Thyroid gland (tissue), 4 donors: Measurements from ENCODE around the gene GGTLC2. TPM values are rescaled to one million over a fixed set of nuclear protein-coding genes. Genes with fewer than 3 reads are reported as not detected.
"Not testable (repeated sequence)": the region's sequence is repeated elsewhere in the genome, so short reads cannot be mapped to it uniquely, and the experiment has no call there.

Experiments
- DNase-seq, 2 donors: peaks; one replicate each; pipeline ENCODE4 v3.0.0-alpha.2; 2019
- H3K27ac ChIP-seq, 3 donors: fragments of 200-600 bp; sonication (generic); 1 replicate in 2 of 3; 2 replicates in 1 of 3; pipeline ENCODE4 v1.5.1; 2016 to 2019; ENCODE audit warnings: mild to moderate bottlenecking in 1 of 3, moderate library complexity in 1 of 3
- H3K27me3 ChIP-seq: fragments of 200-600 bp; sonication (generic); one replicate; pipeline ENCODE4 v1.5.1; 2019
- H3K36me3 ChIP-seq, 2 donors: fragments of 200-600 bp; sonication (generic); one replicate each; pipeline ENCODE4 v1.5.1; 2016 to 2019
- H3K4me1 ChIP-seq, 2 donors: fragments of 200-600 bp; sonication (generic); one replicate each; pipeline ENCODE4 v1.5.1; 2017 to 2019
- H3K4me3 ChIP-seq, 3 donors: fragments of 200-600 bp; sonication (generic); replicated peaks in 1 of 3; 1 replicate in 2 of 3; 2 replicates in 1 of 3; pipeline ENCODE4 v1.5.1; 2016; ENCODE audit warnings: mild to moderate bottlenecking in 1 of 3
- H3K9me3 ChIP-seq: fragments of 200-600 bp; sonication (generic); one replicate; pipeline ENCODE4 v1.5.1; 2017
- POLR2A ChIP-seq, 2 donors: fragments of 450-650 bp; IDR thresholded peaks; one replicate each; pipeline ENCODE4 v1.6.1; 2017; ENCODE audit warnings: antibody characterized with exemption in 2 of 2, mild to moderate bottlenecking in 2 of 2, moderate library complexity in 1 of 2
- WGBS, 2 donors: methylation state at CpG; one replicate each; pipeline ENCODE4 v1.1.5; 2017; 5-methylcytosine and 5-hydroxymethylcytosine counted together
- intact Hi-C: fragments of 100-400 bp; cut with DNase I; formaldehyde crosslinking; loops from one replicate; pipeline ENCODE4 v1.15.1; 2023
- total RNA-seq, 4 donors: library from RNA; depleted of rRNA; stranded (reverse); fragments of >200 nt; gene quantifications; one replicate each; pipeline ENCODE4 v1.2.3, GENCODE V29; 2016
- TF ChIP-seq, protein P1 (sequence below), 6 experiments: fragments of 200-600 bp in 3 of 6; fragments of 450-650 bp in 3 of 6; sonication (generic) in 3 of 6; IDR thresholded peaks; one replicate each; pipeline ENCODE4 v1.5.1; 2016 to 2019; ENCODE audit warnings: antibody characterized with exemption in 6 of 6, mild to moderate bottlenecking in 2 of 6, inconsistent platforms in 1 of 6, moderate library complexity in 1 of 6

The GGTLC2 gene
- total RNA-seq, 4 donors from 2014 or later, result 0.45 to 2.6 TPM; not detected in 2

DNA sequence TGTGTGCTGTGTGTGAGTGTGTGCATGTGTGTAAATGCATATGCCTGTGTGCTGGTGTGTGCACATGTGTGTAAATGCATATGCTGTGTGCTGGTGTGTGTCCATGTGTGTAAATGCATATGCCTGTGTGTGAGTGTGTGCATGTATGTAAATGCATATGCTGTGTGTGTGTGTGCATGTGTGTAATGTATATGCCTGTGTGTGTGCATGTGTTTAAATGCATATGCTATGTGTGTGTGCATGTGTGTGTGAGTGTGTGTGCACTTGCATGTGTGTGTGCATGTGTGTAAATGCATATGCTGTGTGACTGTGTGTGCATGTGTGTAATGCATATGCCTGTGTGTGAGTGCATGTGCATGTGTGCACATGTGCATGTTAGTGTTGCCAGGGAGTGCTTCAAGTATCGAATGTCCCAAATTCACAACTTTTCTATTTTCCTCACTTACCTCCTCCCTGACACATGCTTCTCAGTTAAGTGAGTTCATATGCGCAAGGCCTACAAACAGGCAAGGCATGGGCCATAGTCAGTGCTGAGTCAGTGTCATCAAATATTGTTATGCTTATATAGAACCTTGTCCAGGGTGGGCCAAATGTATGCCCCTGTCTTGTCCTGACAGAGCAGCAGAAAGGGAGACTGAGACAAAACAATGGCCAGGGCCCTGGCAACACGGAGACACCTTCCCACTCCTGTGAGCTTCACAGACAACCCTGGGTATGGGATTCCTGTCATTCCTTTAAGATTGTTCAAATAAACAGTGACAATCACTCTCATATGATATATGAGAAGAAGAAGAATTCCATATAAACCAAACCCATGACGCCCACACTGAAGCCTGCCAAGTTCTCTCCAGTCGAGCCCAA, 38.6 kb downstream of the GGTLC2 start:
- Histone ChIP-seq H3K27ac (no peak overlapping the region), H3K36me3 (no peaks in the 10 kb centered on the region), H3K4me1 (no peaks in the 10 kb centered on the region), H3K27me3 (no peaks in the 10 kb centered on the region), H3K9me3 (no peaks in the 10 kb centered on the region), H3K4me3 (no peak overlapping the region)
- WGBS, 2 donors, result 89 to 93% methylated on average over 5 of the region's 5 CpGs
- intact Hi-C loops, result no loop called here
- DNase-seq, result no peak
- TF ChIP-seq POLR2A (IDR thresholded peaks at IDR 0.05), result no peak
- TF ChIP-seq, protein P1, sequence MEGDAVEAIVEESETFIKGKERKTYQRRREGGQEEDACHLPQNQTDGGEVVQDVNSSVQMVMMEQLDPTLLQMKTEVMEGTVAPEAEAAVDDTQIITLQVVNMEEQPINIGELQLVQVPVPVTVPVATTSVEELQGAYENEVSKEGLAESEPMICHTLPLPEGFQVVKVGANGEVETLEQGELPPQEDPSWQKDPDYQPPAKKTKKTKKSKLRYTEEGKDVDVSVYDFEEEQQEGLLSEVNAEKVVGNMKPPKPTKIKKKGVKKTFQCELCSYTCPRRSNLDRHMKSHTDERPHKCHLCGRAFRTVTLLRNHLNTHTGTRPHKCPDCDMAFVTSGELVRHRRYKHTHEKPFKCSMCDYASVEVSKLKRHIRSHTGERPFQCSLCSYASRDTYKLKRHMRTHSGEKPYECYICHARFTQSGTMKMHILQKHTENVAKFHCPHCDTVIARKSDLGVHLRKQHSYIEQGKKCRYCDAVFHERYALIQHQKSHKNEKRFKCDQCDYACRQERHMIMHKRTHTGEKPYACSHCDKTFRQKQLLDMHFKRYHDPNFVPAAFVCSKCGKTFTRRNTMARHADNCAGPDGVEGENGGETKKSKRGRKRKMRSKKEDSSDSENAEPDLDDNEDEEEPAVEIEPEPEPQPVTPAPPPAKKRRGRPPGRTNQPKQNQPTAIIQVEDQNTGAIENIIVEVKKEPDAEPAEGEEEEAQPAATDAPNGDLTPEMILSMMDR (IDR thresholded peaks at IDR 0.05), result no peak

DNA sequence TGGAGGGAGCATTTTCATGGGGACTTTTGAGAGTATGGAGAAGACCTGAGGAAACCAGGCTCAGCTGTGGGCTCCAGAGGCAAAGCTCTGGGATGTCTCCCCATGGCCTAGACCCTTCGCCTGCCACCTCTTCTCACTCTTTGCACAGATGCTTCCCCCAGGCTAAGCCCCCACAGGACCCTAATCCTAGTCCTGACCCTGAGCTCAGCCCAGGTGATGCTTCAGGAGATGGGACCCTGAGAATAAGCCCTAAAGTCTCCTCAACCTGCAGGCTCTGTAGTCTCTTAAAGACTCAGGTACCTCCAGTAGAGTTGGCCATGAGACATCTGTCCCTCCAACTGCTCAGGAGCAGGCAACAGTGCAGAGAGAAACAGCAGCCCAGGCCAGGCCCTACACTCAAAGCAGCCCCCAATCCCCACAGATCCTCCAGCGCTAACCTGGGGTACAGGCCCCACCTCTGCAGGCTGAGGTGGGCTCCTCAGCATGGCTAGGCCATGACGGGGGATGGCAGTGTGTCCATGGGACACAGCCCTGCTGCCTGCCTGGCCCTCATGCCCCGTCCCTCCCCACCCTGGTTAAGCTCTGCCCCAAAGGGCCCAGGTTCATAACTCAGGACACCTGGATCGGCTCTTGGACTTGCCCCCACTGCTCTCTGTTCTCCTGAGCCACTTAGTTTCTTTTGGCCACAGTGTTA, 39.4 kb downstream of the GGTLC2 start:
- no peak for DNase-seq
- intact Hi-C loops, result no loop called here
- H3K36me3 ChIP-seq, result no peaks in the 10 kb centered on the region
- TF ChIP-seq POLR2A (IDR thresholded peaks at IDR 0.05), result no peak
- TF ChIP-seq, protein P1 (IDR thresholded peaks at IDR 0.05), result no peak
- H3K4me1 ChIP-seq, result no peaks in the 10 kb centered on the region
- no peak overlapping the region for H3K27ac ChIP-seq
- H3K4me3 ChIP-seq, result no peak overlapping the region
- WGBS, 2 donors, result 84 to 93% methylated on average over 3 to 5 of the region's 5 CpGs
- no peaks in the 10 kb centered on the region for H3K9me3 ChIP-seq
- no peaks in the 10 kb centered on the region for H3K27me3 ChIP-seq

DNA sequence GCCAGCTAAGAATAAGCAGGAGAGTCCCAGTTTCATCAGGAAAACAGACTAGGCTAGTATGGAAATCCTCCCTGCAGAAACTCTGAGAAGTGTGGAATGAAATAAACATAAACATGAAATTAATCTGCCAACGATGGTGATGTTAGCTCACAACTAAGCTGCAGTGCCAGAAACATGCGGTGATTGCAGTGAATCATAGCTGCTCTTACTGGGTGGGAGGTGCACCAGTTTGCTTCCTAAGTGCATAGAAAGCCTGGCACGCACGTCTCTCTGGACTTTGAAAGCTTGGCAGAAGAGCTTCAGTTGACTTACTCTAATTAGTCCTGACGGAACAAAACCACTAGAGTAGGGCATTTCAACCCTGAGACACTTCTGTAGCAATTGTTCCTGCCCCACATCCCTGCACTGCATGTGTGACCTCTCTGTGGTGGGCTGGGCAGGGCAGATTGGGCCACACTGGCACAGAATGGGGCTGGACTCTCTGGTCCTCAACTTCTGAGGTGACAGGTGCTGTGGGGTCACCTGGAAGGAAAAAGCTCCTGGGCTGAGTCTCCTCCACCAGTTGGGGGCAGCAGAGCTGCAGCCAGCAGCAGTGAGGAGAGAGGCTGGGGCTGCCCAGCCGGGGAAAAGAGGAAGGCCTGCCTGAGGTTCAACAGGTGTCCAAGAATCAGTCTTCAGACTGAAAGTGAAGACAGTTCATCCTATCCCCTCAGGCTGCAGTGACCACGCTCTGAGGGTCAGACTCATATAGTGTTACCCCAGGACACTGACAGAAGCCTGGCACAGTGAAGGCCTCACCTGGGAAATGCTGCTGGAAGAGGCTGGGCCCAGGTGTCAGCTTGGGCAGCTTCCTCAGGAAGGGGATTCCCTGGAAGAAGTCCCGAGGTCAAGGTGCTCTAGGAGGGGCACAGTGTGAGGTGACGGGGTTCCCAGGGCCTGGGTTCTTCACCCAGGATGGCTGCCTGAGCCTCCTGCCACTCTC, 40.5 kb downstream of the GGTLC2 start:
- Histone ChIP-seq H3K4me1 (no peaks in the 10 kb centered on the region), H3K36me3 (no peaks in the 10 kb centered on the region), H3K4me3 (no peak overlapping the region), H3K27ac (no peak overlapping the region), H3K27me3 (no peaks in the 10 kb centered on the region), H3K9me3 (no peaks in the 10 kb centered on the region)
- TF ChIP-seq POLR2A (IDR thresholded peaks at IDR 0.05), result no peak
- TF ChIP-seq, protein P1 (IDR thresholded peaks at IDR 0.05), result peak in 3 of 6 experiments; percentile 22 to 51 (median 37)
- WGBS, 2 donors, result 43 to 52% methylated on average over 9 of the region's 9 CpGs
- peak; percentile 35 to 66 for DNase-seq
- intact Hi-C loops, result no loop called here

DNA sequence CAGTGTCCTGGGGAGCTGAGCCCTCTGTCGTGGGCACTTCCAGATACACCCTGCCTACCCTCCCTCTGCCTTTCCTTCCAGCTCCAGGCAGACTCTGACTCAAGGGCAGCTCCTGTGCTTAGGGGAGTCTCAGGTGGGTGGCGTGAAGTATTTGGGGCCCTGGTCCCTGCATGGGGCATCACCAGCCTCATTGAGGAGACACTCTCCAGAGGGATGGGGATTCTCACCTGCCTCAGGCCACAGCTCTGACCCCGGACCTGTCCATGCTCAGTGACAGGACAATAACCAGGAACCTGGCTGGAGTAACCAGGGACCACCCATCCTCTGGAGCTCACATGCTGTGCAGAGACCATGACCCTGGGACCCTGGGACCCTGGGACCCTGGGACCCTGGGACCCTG, 41.2 kb downstream of the GGTLC2 start:
- no peak overlapping the region for H3K4me3 ChIP-seq
- H3K27ac ChIP-seq, result no peak overlapping the region
- 100% methylated on average over 1 to 2 of the region's 3 CpGs for WGBS, 2 donors
- H3K4me1 ChIP-seq, result no peaks in the 10 kb centered on the region
- H3K27me3 ChIP-seq, result no peaks in the 10 kb centered on the region
- no peaks in the 10 kb centered on the region for H3K9me3 ChIP-seq
- no peak for DNase-seq
- TF ChIP-seq, protein P1 (IDR thresholded peaks at IDR 0.05), result no peak
- TF ChIP-seq POLR2A (IDR thresholded peaks at IDR 0.05), result no peak
- H3K36me3 ChIP-seq, result no peaks in the 10 kb centered on the region
- intact Hi-C loops, result no loop called here

DNA sequence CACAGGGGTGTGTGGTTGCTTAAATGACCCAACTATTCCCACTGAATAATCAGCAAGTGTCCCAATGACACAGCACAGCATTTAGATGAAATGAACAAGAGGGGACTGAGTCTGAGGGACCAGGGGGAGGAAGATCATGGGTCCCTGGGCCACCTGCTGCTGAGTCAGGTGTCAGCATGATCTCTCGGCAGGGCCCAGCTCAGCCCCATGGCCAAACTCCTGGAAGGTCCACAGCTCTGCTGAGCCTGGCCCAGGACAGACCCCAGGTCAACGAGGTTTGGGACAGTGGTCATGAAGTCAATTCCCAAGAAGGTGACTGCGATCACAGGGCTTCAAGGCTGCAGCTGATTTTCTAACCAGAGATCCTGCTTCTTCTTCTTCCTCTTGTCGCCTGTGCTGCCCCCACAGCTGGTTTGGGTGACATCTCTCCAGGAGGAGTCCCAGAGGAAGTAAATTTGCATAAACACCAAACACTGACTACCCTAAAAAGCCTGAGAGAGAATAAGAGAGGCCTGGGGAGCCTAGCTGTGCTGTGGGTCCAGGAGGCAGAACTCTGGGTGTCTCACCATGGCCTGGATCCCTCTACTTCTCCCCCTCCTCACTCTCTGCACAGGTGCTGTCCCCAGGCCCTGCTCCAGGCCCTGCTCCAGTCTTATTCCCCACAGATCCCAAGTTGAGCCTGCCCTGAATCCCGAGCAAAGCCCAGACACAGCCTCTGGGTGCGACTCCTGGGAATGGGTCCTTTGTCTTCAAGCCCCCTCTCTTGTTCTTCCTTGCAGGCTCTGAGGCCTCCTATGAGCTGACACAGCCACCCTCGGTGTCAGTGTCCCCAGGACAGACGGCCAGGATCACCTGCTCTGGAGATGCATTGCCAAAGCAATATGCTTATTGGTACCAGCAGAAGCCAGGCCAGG, 42.0 kb downstream of the GGTLC2 start:
- H3K4me1 ChIP-seq, H3K27ac ChIP-seq, H3K27me3 ChIP-seq, H3K9me3 ChIP-seq, intact Hi-C loops, DNase-seq, H3K36me3 ChIP-seq, H3K4me3 ChIP-seq: not testable (repeated sequence)
- 86 to 92% methylated on average over 7 of the region's 8 CpGs for WGBS, 2 donors
